NCI-H446 treated with DMSO at 0.1 percent for 48 hours (cell line): ENCODE measurements around the gene BAK1.
"Not testable (repeated sequence)": the region's sequence is repeated elsewhere in the genome, so short reads cannot be mapped to it uniquely, and the experiment has no call there.

Experiments used
- DNase-seq: peaks from one replicate; lab custom pipeline; 2025; lab: John Stamatoyannopoulos, UW

Gene BAK1

DNA sequence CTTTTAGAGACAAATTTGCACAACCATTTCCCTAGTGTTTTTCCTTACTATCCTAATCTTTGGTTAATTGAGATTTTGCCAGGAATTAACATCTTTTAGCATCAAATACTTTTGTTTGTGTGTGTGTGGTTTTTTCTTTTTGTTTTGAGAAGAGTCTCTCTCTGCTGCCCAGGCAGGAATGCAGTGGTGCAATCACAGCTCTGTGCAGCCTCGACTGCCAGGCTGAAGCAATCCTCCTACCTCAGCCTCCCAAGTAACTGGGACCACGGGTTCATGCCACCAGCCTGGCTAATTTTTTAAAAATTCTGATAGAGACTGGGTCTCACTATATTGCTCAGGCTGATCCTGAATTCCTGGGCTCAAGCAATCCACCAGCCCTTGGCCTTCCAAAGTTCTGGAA lies 28.5 kb downstream of the BAK1 start:
- DNase-seq: no peak

DNA sequence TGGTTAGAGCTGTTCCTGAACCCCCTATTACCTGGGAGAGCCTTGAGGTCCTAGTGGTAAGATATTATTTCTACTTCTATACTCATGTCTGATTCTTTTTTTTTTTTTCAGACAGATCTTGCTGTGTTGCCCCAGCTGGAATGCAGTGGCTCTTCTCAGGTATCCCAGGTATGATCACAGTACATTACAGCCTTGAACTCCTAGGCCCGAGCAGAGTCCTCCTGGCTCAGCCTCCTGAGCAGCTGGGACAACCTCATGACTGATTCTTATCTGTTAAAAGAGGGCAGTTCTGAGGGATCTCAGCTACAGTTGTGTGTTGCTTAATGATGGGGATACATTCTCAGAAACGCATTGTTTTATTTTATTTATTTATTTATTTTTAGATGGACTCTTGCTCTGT lies 30.2 kb downstream of the BAK1 start:
- DNase-seq: no peak

DNA sequence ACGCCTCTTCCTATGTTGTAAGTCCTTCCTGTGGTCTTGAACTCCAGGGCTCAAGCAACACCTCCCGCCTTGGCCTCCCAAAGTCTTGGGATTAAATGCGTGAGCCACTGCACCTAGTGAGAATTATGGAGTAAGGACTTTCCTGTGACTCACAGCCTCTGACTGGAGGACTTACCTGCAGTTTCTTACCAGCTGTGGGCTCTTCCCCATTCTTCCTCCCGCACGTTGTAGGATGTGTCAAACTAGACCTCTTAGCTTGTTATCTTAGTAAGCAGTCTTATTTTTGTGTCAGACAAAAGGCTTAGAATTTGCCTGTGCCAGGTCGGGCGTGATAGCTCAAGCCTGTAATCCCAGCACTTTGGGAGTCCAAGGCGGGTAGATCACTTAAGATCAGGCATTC lies 30.9 kb downstream of the BAK1 start:
- DNase-seq: no peak

DNA sequence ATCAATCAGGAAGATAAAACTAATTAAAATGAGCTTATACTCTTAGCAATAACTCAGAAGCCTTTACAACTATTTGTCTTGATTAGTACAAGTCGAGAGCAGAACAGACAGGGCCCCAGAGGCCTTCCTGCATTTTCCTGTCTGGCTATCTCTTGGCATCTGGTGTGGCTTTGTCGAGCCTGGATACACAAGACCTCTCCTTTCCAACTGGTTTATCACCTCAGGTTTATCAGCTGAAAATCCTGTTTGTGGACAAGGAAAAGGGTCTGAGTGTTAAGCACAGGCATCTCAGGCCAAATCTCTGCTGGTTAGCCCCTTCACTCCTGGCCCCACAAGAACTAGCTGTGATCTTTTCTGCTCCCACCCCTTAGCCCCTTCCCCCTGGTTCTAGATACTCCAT lies 32.6 kb downstream of the BAK1 start:
- no peak for DNase-seq

DNA sequence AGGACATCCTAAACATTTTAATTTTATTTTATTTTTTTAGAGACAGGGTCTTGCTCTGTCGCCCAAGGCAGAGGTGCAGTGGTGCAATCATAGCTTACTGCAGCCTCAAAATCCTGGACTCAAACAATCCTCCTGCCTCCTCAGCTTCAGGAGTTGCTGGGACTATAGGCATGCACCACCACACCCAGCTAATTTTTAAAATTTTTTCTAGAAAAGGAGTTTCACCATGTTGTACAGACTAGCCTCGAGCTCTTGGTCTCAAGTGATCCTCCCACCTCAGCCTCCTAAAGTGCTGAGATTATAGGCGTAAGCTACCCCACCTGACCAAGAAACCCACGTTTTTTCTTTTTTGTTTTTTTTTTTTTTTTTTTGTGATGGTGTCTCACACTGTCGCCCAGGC lies 33.3 kb downstream of the BAK1 start:
- no peak for DNase-seq

DNA sequence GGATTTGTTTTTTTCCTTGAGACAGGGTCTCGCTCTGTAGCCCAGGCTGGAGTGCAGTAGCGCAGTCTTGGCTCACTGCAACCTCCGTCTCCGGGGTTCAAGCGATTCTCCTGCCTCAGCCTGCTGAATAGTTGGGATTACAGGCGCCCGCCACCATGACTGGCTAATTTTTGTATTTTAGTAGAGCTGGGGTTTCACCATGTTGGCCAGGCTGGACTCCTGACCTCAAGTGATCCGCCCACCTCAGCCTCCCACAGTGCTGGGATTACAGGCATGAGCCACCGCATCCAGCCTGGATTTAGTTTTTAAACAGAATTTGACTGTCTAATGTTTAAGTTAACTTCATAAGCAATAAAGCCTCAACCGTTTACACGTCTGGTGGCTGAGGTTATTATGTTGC lies 34.8 kb downstream of the BAK1 start:
- not testable (repeated sequence) for DNase-seq

DNA sequence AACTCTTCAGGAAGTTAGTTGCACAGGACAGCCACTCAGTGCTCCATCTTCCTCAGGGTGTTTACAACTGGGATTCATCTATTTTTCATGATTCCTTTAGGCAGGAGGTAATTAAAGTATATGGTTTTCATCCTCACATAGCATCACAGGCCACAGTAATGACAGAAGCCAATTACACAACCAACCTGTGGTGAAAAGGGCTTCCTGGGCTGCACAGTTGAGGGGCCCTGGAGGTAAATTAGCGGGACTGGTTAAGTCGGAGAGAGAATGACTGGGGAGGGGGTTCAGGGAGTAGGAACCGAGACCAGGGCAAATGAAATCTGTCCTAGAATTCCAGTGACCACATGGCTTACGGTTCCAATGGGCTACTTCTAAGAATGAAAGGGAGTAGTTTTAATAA lies 37.0 kb downstream of the BAK1 start:
- DNase-seq: no peak

DNA sequence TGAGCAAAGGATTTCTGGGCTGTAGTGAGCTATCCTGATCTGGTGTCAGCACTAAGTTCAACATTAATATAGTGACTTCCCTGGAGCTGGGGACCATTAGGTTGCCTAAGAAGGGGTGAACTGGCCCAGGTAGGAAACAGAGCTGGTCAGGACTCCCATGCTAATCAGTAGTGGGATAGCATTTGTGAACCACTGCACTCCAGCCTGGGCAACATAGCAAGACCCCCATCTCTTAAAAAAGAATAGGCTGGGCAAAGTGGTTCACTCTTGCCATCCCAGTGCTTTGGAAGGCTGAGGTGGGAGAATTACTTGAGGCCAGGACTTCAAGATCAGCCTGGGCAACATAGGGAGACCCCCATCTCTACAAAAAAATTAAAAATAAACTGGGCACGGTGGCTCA lies 39.3 kb downstream of the BAK1 start:
- no peak for DNase-seq

DNA sequence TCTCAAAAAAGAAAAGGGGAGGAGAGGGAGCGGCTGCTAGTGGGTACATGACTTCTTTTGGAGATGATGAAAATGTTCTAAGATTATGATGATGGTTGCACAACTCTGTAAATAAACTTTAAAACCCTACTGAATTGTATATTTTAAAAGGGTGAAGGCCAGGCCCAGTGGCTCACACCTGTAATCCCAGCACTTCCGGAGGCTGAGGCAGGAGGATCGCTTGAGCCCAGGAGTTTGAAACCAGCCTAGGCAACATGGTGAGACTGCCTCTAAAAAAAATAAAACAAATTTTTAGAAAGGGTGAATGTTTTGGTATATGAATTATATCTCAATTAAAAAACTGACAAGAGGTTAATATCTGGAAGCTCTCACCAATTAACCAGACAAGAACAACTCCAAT lies 45.4 kb downstream of the BAK1 start:
- DNase-seq: no peak

DNA sequence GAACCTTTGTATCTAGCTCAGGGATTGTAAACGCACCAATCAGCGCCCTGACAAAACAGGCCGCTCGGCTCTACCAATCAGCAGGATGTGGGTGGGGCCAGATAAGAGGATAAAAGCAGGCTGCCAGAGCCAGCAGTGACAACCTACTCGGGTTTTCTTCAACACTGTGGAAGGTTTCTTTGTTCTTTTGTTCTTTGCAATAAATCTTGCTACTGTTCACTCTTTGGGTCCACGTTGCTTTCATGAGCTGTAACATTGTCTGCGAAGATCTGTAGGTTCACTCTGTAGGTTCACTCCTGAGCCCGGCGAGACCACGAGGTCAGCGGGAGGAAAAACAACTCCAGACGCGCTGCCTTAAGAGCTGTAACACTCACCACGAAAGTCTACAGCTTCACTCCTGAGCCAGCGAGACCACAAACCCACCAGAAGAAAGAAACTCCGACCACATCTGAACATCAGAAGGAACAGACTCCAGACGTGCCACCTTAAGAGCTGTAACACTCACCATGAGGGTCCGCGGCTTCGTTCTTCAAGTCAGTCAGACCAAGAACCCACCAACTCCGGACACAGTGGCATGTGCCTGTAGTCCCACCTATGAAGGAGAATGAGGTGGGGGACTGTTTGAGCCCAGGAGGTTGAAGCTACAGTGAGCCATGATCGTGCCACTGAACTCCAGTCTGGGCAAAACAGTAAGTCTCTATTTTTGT lies 46.8 kb downstream of the BAK1 start:
- DNase-seq: not testable (repeated sequence)

DNA sequence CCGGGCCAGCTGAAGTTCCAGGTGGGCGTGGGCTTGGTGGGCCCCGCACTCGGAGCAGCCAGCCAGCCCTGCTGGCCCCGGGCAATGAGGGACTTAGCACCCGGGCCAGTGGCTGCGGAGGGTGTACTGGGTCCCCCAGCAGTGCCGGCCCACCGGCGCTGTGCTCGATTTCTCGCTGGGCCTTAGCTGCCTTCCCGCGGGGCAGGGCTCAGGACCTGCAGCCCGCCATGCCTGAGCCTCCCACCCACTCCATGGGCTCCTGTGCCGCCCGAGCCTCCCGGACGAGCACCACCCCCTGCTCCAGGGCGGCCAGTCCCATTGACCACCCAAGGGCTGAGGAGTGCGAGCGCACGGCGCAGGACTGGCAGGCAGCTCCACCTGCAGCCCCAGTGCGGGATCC lies 47.6 kb downstream of the BAK1 start:
- not testable (repeated sequence) for DNase-seq

DNA sequence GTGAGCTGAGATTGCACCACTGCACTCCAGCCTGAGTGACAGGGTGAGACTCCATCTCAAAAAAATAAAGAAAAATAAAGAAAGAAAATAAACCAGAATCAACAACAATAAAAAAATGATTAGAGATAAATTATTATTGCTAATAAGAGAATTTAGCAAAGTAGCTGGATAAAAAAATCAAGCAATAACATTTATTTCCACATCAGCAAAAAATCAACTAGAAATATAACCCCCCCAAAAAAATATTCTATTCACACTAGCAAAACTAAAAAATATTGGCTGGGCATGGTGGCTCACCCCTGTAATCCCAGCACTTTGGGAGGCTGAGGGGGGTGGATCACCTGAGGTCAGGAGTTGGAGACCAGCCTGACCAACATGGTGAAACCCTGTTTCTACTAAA lies 49.5 kb downstream of the BAK1 start:
- DNase-seq: not testable (repeated sequence)
